AG09309 (cell line): ENCODE results near the gene TCF25.
"Not testable (repeated sequence)": the region's sequence is repeated elsewhere in the genome, so short reads cannot be mapped to it uniquely, and the experiment has no call there.

ENCODE experiments used
- DNase-seq: peaks from one replicate; pipeline ENCODE4 v3.0.0-alpha.2; 2010; ENCODE audit warnings: low read depth
- H3K4me3 ChIP-seq: 2 replicates; pipeline ENCODE4 v1.5.1; 2011; ENCODE audit warnings: mild to moderate bottlenecking, low read depth, low read length, moderate library complexity; ENCODE audit not compliant: control insufficient read depth
- TF ChIP-seq, protein P1 (sequence below): IDR thresholded peaks from 2 replicates; pipeline ENCODE4 v1.5.1; 2011; ENCODE audit warnings: mild to moderate bottlenecking, low read depth, low read length, inconsistent platforms; ENCODE audit not compliant: insufficient read depth, control insufficient read depth; ENCODE audit errors: missing control alignments

Gene TCF25

DNA sequence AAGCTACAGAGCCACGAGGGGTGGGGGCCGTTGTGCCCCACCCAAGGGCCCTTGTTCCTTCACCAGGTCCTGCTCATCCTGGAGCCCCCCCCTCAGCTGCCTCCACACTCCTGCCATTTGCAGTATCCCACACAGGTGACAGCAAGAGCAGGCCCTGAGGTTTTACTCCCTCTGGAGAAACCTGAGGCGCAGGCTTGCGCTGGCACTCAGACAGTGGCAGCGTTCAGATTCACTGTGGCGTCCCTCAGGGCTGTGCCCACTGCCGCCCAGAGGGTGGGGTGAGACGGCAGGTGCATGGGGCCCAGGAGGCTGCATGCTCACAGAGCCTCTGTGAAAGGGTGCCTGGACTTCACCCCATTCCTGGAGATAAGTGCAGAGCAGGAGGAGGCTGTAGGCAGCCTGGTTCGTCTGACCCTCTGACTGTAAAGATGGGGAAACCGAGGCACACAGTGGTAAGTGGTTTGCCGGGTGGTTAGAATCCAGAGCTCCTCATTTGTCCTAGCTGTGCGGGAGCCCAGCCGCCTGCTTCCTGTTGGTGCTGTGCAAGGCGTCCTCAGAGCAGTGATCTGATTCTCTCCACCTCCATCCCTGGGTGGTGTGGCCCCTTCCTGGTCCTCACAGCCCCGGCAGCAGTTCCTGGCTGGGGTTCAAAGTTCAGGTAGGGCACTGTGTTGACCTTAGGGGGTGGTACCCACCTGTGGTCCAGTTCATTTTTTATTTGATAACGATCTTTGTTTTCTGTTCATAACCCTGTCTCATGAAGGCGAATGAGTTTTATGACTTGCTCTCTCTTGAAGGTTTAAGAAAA lies 43.6 kb upstream of the TCF25 start:
- TF ChIP-seq, protein P1, sequence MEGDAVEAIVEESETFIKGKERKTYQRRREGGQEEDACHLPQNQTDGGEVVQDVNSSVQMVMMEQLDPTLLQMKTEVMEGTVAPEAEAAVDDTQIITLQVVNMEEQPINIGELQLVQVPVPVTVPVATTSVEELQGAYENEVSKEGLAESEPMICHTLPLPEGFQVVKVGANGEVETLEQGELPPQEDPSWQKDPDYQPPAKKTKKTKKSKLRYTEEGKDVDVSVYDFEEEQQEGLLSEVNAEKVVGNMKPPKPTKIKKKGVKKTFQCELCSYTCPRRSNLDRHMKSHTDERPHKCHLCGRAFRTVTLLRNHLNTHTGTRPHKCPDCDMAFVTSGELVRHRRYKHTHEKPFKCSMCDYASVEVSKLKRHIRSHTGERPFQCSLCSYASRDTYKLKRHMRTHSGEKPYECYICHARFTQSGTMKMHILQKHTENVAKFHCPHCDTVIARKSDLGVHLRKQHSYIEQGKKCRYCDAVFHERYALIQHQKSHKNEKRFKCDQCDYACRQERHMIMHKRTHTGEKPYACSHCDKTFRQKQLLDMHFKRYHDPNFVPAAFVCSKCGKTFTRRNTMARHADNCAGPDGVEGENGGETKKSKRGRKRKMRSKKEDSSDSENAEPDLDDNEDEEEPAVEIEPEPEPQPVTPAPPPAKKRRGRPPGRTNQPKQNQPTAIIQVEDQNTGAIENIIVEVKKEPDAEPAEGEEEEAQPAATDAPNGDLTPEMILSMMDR = no peak
- DNase-seq = no peak
- H3K4me3 ChIP-seq = no peak overlapping the region

DNA sequence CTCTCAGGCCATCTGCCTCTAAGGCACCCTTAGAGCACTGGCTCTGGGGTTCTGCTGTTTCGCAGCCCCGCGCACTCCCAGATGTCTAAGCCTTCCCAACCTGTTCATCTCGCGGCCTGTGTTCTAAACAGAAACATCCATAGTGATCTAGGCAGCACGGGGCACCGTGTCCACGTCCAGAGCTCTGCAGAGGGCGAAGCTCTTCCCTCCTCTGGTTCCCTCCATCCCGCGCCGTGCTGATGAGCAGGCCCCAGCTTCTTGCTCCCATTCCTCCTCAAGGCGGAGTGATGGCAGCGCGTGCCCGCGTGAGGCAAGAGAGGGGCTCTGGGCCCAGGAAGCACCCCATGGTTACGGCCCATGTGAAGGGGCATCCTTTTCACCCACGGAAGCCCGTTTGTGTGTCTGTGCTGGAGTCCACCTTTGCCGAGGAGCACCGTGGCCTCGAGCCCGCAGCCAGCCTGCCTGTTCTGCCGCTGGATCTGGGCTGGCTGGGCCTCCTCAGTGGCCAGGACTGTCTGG lies 41.5 kb upstream of the TCF25 start:
- TF ChIP-seq, protein P1 = no peak
- DNase-seq = no peak

DNA sequence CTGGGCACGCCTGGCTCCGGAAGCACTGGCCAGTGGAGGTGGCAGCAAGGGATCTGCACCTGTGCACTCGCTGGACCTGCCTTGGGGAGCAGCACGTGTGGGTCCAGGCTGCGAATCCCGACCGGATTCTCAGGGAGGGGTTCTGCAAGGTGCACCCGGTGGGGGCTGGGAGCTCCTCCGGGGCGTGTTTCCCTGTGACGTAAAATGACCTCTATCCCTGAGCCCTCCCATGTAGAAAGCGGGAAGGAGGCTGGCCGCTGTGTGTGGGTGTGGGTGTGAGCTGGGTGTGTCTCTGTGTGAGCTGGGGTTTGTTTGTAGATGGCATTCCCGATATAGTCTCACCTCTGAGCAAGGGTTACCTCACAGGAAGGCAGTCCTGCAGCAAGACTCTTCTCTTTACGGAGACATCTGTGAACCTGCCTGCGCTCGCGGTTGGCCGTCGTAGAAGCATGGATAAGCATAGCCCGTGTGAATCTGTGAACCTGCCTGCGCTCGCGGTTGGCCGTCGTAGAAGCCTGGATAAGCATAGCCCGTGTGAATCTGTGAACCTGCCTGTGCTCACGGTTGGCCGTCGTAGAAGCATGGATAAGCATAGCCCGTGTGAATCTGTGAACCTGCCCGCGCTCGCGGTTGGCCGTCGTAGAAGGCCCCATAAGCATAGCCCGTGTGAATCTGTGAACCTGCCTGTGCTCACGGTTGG lies 39.6 kb upstream of the TCF25 start:
- H3K4me3 ChIP-seq, DNase-seq: not testable (repeated sequence)

More for the DNA sequence above, 41.5 kb upstream of the TCF25 start:
- no peak overlapping the region for H3K4me3 ChIP-seq

DNA sequence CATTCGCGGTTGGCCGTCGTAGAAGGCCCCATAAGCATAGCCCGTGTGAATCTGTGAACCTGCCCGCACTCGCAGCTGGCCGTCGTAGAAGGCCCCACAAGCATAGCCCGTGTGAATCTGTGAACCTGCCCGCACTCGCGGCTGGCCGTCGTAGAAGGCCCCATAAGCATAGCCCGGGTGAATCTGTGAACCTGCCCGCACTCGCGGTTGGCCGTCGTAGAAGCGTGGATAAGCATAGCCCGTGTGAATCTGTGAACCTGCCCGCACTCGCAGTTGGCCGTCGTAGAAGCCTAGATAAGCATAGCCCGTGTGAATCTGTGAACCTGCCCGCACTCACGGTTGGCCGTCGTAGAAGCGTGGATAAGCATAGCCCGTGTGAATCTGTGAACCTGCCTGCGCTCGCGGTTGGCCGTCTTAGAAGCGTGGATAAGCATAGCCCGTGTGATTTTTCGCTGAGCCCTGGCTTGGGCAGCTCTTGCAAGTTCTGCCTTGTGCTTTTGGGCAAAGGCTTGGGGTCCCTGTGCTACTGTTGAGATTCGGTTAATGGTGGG lies 38.5 kb upstream of the TCF25 start:
- DNase-seq, H3K4me3 ChIP-seq: not testable (repeated sequence)

DNA sequence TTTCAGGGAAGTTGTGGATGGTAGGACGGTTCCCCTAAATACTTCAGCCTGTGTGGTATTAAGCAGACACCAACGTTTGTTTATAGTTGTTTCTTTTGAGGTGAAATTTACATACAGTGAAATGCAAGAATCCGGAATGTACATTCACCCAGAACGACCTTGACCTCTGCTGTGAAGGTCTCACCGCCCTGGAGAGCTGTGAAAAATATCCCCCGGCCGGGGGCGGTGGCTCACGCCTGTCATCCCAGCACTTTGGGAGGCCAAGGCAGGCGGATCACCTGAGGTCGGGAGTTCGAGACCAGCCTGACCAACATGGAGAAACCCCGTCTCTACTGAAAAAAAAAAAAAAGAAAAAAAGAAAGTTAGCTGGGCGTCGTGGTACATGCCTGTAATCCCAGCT lies 36.9 kb upstream of the TCF25 start:
- not testable (repeated sequence) for DNase-seq

DNA sequence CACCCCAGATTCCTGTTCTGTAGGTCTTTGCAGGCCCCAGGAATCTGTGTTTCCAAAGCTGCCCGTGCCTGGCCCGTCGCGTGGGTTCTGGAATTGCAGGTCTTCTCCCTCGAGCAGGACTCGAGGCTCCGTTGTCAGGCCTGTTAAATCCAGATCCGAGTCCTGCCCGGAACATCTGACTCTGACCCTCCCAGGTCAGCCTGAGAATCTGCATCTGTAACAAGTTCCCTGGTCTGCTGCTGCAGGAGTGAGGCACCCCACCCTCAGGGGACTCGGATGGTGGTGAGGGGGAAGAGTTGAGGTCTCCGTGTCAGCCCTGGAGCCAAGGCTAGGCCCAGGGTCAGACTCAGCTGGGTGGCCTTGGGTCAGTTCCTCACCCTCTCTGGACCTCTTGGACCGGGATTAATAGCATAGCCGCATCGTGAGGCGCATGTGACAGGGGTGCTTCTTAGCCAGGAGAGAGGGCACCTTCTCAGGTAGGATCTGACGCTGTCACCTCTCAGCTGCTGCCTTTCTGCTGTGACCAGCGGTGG lies 36.3 kb upstream of the TCF25 start:
- no peak overlapping the region for H3K4me3 ChIP-seq
- TF ChIP-seq, protein P1 = no peak
- DNase-seq = no peak

More for the DNA sequence above, 36.9 kb upstream of the TCF25 start:
- not testable (repeated sequence) for H3K4me3 ChIP-seq

DNA sequence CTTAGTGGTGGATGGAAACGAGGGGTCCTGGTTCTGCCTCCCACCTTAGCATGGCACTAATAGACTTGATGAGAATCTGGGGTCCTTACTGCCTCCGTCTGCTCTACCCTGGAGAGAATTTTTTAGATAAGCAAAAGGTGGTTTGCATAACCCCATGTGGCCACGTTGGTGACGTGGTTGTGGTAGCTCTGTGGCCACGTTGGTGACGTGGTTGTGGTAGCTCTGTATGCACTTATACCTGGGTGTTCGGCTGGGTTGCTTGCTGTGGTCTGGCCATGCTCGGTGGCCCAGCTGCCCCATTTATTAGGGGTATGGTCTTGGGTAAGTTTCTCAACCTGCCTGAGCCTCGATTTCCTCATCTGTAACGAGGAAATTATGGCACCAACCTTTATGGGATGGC lies 32.1 kb upstream of the TCF25 start:
- no peak overlapping the region for H3K4me3 ChIP-seq
- TF ChIP-seq, protein P1 = no peak
- no peak for DNase-seq
